Transverse colon (tissue), 4 donors: ENCODE data around the gene FAM131A.

ENCODE experiments used
- POLR2AphosphoS5 ChIP-seq, 3 donors: sonication (generic); formaldehyde crosslinking; IDR thresholded peaks; one replicate each; pipeline ENCODE4 v1.6.1; 2016; ENCODE audit warnings: antibody characterized with exemption in 3 of 3
- TF ChIP-seq, protein P1 (sequence below), 5 experiments: fragments of 200-600 bp in 3 of 5; fragments of 450-650 bp in 2 of 5; sonication (generic) in 3 of 5; IDR thresholded peaks; 1 replicate in 2 of 5; 2 replicates in 3 of 5; pipeline ENCODE4 v1.5.1; 2016 to 2017; ENCODE audit warnings: antibody characterized with exemption in 5 of 5, inconsistent platforms in 3 of 5, mild to moderate bottlenecking in 2 of 5, moderate library complexity in 1 of 5

DNA sequence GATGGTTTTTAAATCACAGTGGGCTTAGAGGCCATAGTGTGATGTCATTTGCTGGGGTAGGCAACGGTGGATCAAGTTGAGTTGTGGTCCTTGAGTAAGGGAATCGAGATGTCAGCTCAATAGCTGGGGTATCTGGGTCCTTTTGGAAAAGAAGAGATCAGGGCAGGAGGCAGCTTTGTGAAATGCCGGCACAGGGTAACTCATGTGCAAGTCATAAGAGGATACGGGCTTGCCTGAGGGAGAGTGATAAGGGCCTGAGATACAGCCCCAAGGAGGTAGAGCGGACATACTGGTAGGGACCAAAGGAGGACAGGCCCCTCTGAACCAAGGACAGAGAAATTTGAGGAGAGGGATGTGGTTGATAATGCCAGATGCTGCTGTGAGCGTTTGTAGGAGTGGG lies 4.2 kb upstream of the FAM131A start:
- TF ChIP-seq, protein P1, sequence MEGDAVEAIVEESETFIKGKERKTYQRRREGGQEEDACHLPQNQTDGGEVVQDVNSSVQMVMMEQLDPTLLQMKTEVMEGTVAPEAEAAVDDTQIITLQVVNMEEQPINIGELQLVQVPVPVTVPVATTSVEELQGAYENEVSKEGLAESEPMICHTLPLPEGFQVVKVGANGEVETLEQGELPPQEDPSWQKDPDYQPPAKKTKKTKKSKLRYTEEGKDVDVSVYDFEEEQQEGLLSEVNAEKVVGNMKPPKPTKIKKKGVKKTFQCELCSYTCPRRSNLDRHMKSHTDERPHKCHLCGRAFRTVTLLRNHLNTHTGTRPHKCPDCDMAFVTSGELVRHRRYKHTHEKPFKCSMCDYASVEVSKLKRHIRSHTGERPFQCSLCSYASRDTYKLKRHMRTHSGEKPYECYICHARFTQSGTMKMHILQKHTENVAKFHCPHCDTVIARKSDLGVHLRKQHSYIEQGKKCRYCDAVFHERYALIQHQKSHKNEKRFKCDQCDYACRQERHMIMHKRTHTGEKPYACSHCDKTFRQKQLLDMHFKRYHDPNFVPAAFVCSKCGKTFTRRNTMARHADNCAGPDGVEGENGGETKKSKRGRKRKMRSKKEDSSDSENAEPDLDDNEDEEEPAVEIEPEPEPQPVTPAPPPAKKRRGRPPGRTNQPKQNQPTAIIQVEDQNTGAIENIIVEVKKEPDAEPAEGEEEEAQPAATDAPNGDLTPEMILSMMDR (IDR thresholded peaks at IDR 0.05) = no peak
- TF ChIP-seq POLR2AphosphoS5 (IDR thresholded peaks at IDR 0.05) = no peak
